ENCODE data around the gene GABRA4.

- TF ChIP-seq TAF1 (IDR thresholded peaks at IDR 0.05; ENCODE audit: low read depth, low read length) (no peak), POLR2A (IDR thresholded peaks at IDR 0.05; ENCODE audit: low read depth, low read length) (no peak), POLR2AphosphoS5 (IDR thresholded peaks at IDR 0.05; ENCODE audit: low read depth, low read length) (no peak), SPI1 (IDR thresholded peaks at IDR 0.05; ENCODE audit: low read depth, low read length) (no peak)
Measured at GRCh38 chr4:47038263-47038662, 44.9 kb upstream of the GABRA4 start.

All from GM12891 (cell line).